ENCODE results near the gene USP25.

- TF ChIP-seq EP300 (IDR thresholded peaks at IDR 0.05) (no peak), CTCF (IDR thresholded peaks at IDR 0.05) (no peak), POLR2AphosphoS5 (IDR thresholded peaks at IDR 0.05) (no peak)
Observed at GRCh38 chr21:15781986-15782385, 52.2 kb downstream of the USP25 start.

Data from suprapubic skin (tissue), 4 donors.